GM18517 (cell line): ENCODE results near the gene NPR2.

ENCODE experiments used
- ATAC-seq: cut with Tn5 transposase; IDR thresholded peaks from one replicate; pipeline ENCODE4 v1.9.1; 2021; ENCODE audit warnings: mild to moderate bottlenecking, moderate library complexity; ENCODE audit not compliant: unreplicated experiment

Gene NPR2

DNA sequence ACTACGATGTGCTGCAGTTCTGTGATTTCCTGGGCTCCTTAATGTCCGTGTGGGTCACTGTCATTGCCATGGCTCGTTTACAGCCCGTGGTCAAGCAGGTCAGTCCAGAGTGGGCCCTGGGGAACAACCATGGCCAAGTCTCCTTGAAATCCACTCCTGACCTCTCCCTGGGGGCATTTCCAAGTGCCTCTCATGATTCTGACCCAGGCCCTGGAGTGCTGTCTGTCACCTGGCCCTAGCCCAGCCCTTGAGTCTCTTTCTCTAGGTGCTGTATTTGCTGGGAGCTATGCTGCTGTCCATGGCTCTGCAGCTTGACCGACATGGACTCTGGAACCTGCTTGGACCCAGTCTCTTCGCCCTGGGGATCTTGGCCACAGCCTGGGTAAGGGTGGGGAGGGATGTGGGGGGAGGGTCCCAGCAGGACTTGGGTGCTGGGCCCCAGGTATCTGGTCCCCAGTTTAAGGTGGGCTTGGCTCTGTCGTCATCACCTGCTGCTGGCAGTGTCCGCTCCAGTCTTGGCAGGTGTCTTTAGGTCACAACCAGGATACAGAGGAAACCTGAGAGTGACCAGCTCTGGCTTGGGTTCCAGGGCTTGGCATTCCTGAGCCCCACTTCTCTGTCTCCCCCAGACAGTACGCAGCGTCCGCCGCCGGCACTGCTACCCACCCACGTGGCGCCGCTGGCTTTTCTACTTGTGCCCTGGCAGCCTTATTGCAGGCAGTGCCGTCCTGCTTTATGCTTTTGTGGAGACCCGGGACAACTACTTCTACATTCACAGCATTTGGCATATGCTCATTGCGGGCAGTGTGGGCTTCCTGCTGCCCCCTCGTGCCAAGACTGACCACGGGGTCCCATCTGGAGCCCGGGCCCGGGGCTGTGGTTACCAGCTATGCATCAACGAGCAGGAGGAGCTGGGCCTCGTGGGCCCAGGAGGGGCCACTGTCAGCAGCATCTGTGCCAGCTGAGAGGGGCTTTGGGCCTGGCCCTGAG, 61.8 kb downstream of the NPR2 start:
- ATAC-seq: no peak

DNA sequence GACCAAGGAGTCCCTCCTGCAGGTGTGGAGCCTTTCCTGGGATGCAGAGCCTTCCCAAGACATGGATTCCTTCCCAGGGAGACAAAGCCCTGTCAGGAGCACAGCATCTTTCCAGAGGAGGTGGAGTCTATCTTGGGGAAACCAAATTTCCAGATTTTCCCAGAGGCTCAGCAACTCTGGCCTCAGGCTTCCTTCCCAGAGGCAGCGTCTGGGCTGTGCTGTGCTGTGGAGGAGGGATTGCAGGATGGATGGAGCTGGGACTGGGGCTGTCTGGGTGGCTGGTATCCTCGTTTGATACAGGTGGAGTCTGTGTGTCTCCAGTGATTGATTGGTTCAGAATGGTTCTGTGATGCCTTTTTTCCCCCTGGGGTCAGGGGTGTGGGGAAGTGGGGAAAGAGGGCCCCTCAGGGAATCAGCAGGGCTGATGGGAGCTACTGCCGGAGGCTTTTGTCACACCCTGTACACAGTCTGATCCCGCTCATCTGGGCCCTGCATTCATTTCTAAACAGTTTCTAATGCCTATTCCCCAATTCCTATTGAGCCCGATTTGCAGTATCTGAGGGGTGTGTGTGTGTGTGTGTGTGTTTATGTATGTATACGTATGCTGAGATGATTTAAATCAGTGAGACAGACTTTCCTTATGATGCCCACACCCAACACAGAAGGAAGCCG, 62.8 kb downstream of the NPR2 start:
- ATAC-seq: no peak

DNA sequence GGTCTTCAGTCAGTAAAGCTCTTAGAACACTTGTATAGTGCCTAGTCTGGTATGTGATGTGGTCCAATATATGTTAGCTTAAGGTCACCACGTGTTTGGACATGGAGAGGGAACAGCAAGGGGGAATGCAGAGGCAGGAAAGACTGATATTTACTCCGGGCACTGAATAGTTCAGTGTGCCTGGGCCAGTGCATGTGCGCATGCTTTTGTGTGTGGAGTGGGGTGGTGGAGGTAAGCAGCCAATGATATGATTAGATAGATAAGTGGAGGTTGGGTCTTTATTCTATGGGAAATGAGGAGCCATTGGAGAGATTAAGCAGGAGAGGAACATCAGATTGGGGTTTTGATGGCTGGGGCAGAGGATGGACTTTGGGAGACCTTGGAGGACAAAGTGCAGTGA, 64.8 kb downstream of the NPR2 start:
- no peak for ATAC-seq

DNA sequence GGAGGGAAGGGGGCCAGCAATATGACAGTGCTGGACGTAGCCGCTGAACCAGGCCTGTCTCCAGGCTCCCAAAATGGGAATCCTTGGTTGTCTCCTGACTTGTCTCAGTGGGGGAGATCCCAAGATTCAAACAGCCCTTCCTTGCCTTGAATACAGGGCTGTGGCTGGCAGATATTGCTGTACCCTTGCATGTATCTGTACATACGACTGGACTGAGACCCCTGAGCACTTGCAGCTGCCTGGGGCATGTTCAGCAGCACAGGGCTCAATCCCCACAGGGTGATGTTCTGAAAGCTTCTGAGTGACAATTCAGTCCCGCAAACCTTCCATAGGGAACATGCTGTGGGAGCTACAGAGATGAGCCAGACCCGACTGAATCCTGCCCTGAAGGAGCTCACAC, 65.5 kb downstream of the NPR2 start:
- no peak for ATAC-seq

DNA sequence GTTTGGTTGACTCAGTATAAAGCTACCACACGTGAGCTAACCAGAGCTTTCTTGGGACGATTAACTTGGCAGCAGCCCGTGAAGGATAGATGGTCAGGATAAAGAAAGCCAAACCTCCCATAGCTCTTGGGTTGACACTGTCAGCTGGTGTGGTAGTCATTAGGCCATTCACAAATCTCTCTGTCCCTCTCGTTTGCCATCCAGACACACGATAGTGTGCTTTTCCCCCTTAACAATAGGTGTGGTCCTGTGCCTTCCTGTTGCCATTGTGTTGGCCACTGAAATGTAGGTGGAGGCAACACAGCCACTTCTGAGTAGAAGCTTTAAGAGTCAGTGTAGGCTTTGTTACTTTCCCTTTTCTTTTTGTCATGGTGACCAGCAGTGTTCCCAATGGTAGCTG, 67.1 kb downstream of the NPR2 start:
- no peak for ATAC-seq
